GM18517 (cell line): ENCODE measurements around the gene ZNF587.
A peak's percentile ranks its signal among the peaks of the same experiment; 100 is the strongest.
"Not testable (repeated sequence)": the region's sequence is repeated elsewhere in the genome, so short reads cannot be mapped to it uniquely, and the experiment has no call there.

Source experiments
- ATAC-seq: cut with Tn5 transposase; IDR thresholded peaks from one replicate; pipeline ENCODE4 v1.9.1; 2021; ENCODE audit warnings: mild to moderate bottlenecking, moderate library complexity; ENCODE audit not compliant: unreplicated experiment

Gene ZNF587

DNA sequence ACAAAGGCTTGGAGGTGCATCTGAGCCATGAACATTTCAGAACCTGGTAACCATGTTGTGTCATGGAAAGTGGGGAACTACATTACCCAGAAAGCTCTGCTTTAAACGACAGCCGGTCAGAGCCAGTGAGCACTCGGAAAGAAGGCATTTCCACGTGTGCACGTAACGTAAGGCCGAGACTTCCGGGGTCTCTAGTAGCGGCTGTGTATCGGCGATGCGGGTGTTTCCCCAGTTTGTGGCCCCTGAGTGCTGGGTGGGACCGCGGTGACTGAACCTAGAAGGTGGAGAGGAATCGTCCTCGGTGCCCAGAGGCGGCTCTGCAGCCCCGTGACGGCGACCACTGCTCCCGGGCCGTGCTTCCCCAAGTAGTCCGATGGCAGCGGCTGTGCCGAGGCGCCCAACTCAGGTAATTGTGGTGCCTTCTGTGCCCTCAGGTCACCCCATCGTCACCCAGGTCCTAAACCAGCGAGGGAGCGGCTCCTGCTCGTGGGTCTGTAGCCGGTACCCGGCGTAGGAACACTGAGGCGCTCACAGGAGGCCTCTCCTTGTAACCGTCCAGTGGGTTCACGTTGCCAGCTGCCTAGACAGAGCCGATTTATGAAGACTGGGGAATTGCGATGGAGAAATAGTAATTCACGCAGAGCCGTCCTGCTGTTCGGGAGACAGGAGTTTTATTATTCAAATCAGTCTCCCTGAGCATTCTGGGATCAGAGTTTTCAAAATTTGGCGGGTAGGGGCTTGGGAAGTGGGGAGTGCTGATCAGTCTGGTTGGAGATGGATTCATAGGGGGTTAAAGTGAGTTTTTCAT lies at the start of gene ZNF587:
Gene ZNF587 (plus strand): TSS at position 194 of the 808 bp plus-strand sequence. CDS start 180 bp downstream, at position 374.
- peak; percentile 81 for ATAC-seq

DNA sequence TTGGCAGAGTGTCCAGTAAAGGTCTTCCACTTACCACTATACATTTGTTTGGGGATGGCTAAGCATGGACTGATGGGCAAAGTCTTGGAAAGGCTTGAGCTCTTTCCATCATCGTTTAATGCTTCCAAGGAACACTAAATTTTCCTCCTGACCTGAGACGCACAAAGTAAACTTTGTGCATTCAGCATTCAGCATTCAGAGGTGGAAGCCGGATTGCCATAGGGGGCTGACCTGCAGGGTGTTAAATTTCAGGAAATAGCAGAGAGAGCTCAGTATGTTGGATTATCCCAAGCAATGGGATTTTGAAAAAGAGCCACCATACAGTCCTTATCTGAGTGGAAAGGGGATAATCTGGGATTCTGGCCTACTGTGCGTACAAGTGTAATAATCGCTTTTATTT lies 49.0 kb upstream of the ZNF587 start:
- no peak for ATAC-seq

DNA sequence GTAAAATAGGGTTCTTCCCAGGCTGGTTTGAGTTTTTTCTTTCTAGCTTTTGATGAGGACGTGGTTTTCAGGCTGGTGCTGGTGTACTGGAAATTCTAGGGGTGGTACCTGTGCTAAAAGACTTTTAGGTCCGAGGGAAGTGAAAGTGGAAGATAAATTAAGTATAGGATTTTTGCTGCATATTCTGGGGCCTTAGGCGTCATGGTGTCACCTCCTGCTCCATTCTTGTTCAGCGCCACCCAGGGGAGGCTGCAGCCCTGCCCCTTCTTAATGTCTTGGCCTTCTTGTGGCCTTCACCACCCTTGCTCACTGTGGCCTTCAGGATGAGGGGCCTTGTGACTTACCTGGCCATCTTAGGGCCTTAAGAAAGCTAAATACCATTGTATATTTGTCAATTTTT lies 47.4 kb upstream of the ZNF587 start:
- ATAC-seq: no peak

DNA sequence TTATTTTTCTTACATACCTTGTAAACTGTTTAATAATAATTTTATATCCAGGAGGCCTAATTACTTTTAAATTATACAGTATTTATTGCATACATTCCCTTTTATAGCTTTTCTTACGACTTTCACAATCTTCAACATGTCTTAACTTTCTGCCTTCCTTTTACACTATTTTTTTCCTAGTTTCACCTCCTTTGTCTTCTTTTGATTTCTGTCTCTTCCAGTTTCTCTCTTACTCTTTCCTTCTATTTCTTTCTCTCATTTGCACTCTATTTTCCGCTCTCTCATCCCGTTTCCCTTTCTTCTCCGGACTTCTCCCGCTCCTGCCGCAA lies 46.4 kb upstream of the ZNF587 start:
- ATAC-seq: no peak

DNA sequence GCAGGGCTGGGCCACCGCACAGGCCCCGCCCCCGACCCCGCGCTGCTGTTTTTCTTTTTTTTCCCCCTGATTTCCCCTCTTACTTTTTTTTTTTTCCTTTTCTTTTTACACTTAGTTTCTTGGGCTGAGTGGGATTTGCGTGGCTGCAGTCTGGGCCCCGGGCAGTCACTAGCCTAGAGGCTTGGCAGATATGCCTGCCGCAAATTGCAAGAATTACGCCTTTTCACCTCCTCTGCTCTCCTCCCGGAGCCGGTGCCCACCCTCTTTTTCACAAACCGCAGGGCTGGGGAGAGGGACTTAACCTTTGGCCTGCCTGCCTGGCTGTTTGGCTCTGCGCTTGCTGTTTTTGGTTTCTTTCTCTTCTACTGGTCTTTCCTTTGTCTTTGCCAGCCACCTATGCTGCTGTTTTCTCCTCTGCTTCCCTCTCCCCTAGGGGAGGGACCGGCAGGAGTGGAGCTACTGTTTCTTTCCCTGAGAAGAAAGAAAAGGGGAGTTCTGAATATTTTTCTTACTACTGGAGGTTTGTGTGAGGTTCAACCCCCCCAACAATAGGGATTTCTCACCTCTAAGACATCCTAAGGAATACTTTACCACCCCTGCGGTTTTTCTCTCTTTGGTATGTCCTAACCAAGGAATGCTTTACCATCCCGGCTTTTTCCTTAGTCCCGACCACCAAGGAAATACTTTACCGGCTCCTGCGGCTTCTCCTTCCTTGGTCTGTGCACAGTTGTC lies 45.9 kb upstream of the ZNF587 start:
- no peak for ATAC-seq

DNA sequence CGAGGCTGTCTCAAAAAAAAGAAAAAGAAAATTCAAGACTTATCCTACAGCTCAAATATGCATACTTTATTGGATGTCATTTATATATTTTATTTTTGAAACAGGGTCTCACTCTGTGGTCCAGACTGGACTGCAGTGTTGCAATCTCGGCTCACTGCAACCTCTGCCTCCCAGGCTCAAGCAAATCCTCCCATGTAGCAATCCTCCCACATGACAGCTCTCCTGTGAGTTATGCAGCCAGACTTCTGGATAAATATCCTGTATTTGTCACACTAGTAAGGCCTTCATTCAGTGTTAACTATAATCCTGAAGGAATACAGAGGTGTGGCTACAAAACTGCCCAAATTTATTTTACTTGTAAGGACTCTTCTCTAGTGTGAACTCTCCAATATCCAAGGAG lies 42.1 kb upstream of the ZNF587 start:
- ATAC-seq: no peak

DNA sequence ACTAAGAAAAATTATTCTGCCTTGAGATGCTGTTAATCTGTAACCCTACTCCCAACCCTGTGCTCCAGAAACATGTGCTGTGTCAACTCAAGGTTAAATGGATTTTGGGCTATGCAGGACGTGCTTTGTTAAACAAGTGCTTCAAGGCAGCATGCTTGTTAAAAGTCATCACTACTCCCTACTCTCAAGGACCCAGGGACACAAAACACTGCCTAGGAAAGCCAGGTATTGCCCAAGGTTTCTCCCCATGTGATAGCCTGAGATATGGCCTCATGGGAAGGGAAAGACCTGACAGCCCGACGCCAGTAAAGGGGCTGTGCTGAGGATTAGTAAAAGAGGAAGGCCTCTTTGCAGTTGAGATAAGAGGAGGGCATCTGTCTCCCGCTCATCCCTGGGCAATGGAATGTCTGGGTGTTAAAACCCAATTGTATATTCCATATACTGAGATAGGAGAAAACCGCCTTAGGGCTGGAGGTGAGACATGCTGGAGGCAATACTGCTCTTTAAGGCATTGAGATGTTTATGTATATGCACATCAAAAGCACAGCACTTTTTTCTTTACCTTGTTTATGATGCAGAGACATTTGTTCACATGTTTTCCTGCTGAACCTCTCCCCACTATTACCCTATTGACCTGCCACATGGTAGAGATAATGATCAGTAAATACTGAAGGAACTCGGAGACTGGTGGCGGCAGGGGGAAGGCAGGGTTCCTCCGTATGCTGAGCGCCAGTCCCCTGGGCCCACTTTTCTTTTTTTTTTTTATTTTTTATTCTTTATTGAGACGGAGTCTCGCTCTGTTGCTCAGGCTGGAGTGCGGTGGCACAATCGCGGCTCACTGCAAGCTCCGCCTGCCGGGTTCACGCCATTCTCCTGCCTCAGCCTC lies 39.0 kb upstream of the ZNF587 start:
- not testable (repeated sequence) for ATAC-seq

DNA sequence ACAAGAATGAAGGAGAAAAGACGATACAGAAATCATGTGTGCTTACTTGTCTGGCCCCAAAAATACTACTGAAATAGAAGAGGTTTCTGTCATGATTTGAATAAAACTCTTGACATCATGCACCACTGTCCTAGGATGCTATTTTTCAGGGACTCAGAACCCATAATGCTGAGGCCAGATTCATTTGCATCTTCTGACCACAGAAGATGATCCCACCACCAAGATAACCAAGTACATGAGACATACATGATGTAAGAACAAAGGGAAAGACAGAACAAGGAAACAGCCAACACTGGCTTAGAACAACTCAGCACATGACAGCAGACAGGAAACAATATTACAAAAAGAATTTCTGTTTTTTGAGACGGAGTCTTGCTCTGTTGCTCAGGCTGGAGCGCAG lies 37.4 kb upstream of the ZNF587 start:
- peak; percentile 43 for ATAC-seq

DNA sequence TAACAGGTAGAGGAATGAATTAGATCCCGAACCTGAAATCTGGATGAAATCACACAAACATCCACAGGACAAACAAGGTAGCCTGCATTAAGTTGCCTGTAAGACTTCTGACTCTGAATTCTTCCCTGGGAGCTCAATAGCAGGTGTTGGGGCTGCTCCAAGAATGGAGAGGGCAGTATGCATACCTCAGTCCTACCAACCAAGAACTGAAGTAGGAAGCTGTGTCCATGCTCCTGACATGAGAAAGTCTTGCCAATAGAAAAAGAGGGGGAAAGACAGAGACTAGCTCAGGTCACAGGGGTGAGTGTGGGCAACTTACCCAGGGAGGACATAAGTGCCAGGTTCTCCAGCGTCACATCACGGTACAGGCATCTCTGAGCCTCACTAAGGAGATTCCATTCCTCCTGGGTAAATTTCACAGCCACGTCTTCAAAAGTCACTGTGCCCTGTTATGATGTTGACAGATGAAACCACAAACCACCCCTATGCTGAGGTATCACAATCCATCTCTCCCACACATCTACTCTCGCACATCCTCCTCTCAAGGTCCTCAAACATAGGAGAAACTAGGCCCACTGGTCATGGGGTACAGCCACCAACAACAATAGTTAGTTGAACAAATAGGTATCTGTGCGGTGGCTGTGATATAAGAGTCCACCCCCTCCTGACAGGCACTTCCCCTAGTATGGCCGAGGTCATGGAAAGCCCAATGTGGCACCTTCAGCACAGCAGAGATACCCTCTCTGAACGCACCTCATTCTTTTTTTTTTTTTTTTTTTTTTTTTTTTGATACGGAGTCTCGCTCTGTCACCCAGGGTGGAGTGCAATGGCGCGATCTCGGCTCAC lies 36.5 kb upstream of the ZNF587 start:
- not testable (repeated sequence) for ATAC-seq

DNA sequence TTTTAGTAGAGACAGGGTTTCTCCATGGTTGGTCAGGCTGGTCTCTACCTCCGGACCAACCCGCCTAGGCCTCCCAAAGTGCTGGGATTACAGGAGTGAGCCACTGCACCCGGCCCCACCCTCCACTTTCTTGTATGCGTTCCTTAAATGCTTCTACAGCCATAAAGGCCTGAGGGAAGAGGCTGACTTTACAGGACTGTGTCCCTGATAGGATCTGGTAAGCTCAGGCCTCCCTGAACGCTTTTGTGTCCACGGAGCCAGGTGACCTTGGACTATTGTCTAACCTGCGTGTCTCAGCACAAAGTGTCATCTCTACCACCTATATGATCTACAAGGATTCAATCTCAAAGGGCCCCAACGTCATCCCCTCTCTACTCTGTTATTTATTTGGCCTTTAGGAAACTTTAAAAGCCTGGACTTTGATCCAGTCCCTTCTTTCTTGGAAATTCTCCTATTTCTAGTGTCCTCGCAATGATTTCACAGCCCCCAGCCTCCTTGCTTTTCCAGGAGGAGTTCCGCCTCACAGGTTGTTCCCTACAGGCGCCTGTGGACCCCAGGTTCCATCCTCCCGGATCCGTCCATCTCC lies 35.6 kb upstream of the ZNF587 start:
- no peak for ATAC-seq

DNA sequence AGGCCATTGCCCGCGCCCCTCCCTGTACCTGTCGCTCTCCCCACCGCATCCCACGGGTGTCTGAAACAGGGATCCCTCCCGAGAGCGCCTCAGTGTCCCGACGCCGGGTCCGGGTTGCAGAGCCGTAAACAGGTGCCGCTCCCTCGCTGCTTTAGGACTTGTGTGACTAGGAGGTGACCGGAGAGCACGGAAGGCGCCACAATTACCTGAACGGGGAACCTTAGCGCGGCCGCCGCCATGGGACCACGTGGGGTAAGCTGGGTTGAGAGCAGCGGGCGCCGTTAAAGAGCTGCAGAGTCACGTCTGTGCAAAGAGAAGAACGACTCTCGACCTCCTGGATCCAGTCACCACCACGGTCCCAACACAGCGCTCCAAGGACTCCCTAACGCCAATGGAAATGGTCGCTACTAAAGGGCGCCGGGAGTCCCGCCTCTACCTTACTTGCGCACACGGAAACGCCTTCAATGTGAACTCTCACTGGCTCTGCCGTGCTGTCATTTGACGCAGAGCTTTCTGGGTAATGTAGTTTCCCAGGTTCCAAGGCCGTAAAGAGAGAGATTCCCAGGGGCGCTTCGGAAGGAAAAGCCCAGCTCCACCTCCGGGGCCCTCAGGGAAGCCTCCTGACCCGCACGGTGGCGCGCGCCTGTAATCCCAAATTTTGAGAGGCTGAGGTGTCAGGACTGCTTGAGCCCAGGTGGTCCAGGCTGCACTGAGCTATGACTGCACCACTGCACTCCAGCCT lies 35.0 kb upstream of the ZNF587 start, which contains the start of gene ZNF552:
Gene ZNF552 (minus strand): TSS at position 409 of the 742 bp plus-strand sequence. CDS start 170 bp downstream, at position 239.
- ATAC-seq: peak; percentile 70

DNA sequence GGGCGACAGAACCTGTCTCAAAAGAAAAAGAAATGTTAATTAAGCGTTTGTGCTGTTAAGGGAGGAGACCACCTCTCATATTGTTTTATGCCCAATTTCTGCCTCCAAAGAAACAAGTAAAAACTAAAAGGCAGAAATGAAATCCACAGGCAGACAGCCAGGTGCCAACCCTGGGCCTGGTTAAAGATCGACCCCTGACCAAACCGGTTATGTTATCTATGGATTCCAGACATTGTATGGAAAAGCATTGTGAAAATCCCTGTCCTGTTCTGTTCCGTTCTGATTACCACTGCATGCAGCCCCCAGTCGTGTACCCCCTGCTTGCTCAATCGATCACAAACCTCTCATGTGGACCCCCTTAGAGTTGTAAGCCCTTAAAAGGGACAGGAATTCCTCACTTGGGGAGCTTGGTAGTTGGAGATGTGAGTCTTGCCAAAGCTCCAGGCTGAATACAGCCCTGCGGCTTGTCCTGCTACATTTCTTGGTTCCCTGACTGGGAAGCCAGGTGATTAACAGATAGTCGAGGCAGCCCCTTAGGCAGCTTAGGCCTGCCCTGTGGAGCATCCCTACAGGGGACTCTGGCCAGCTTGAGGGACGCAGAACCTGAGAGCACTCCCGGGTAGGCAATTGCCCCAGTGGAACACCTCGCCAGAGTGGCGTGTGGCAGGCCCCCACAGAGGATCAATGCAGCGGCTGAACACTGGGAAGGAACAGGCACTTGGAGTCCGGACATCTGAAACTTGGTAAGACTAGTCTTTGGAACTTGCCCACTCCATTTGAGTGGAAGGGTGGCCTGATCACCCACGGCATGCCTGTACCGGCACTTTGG lies 34.2 kb upstream of the ZNF587 start:
- no peak for ATAC-seq

DNA sequence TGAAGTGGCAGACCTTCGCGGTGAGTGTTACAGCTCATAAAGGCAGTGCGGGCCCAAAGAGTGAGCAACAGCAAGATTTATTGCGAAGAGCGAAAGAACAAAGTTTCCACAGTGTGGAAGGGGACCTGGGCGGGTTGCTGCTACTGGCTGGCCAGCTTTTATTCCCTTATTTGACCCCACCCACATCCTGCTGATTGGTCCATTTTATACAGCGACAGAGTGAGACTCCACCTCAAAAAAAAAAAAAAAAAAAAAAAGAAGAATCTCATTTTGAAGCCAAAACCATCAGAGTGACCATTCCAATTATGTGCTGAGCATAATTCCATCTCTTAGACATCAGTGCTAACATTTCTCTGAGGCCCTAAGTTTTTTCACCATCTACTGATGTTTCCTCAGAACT lies 33.0 kb upstream of the ZNF587 start:
- no peak for ATAC-seq

DNA sequence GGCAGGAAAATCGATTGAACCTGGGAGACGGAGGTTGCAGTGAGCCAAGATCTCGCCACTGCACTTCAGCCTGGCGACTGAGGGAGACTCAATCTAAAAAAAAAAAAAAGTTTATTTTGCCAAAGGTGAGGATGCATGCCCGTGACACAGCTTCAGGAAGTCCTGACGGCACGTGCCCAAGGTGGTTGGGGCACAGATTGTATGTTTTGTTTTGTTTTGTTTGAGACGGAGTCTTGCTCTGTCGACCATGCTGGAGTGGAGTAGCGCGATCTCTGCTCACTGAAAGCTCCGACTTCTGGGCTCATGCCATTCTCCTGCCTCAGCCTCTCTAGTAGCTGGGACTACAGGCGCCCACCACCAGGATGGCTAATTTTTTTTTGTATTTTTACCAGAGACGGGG lies 31.7 kb upstream of the ZNF587 start:
- no peak for ATAC-seq

DNA sequence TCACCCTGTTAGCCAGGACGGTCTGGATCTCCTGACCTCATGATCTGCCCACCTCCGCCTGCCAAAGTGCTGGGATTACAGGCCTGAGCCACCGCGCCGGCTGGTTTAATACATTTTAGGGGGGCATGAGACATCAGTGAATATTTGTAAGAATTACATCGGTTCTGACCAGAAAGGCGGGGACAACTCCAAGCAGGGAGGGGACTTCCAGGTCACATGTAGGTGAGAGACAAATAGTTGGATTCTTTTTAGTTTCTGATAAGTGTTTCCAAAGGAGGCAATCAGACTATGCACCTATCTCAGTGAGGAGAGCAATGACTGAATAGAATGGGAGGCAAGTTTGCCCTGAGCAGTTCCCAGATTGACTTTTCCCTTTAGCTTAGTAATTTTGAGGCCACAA lies 31.3 kb upstream of the ZNF587 start:
- ATAC-seq: no peak

DNA sequence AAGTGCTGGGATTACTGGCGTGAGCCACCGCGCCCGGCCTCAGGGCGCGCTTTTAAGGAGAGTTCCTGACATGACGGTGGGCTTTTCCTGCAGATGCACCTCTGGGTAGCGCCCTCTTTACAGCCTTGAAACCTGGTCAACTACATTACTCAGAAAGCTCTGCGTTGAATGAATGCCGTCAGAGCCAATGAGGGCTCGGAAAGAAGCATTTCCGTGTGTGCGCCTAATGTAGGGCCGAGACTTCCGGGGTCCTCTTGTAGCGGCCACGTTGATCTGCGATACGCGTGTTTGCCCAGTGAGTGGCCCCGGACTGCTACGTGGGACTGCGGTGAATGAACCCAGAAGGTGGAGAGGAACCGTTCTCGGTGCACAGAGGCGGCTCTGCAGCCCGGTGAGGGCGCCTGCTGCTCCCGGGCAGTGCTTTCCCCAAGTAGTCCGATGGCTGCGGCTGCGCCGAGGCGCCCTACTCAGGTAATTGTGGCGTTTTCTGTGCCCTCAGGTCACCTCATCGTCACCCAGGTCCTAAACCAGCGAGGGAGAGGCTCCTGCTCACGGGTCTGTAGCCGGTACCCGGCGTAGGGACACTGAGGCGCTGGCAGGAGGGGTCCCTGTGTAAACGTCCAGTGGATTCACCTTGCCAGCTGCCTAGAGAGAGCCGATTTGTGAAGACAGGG lies 30.0 kb upstream of the ZNF587 start:
- ATAC-seq: peak; percentile 80

DNA sequence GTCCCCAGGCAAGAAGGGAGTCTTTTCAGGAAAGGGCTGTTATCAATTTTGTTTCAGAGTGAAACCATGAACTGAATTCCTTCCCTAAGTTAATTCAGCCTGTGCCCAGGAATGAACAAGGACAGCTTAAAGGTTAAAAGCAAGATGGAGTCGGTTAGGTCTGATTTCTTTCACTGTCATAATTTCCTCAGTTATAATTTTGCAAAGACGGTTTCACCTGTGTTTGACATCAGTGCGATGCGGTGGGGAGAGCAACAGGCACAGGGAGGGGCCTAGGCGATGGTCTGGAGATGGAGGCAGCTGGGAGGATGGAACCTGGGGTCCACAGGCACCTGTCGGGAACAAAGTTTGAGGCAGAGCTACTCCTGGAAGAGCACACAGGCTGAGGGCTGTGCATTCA lies 29.1 kb upstream of the ZNF587 start:
- no peak for ATAC-seq

DNA sequence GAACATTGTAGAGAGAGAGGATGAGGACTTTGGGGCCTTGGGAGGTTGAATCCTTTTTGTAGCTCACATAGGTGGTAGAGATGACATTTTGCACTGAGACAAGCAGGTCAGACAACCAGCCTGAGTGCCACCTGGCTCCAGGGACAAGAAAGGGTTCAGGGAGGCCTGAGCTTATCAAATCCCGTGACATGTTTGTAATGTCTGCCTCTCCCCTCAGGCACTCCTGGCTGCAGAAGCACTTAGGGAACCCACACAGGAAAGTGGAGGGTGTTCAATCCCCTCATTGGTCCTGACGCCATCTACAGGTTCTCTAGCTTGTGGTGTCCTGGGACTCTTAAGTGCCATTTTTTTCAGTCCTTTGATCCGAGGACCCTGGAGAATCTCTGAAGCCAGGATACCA lies 28.6 kb upstream of the ZNF587 start:
- ATAC-seq: not testable (repeated sequence)
